ENCODE data around the gene GPM6B.

The GPM6B gene

GRCh38 chrX:13752646-13753045 lies 64.2 kb downstream of the GPM6B start:
- no peak for DNase-seq (ENCODE audit: extremely low read depth, low read depth)
- no peak for TF ChIP-seq CTCF (IDR thresholded peaks at IDR 0.05; ENCODE audit: low read depth, low read length, missing control alignments)
- H3K4me3 ChIP-seq (replicated peaks; ENCODE audit: low read depth, low read length) = no peak overlapping the region

GRCh38 chrX:13752141-13752540 lies 64.8 kb downstream of the GPM6B start:
- no peak for TF ChIP-seq CTCF (IDR thresholded peaks at IDR 0.05; ENCODE audit: low read depth, low read length, missing control alignments)
- no peak for DNase-seq (ENCODE audit: extremely low read depth, low read depth)
- no peak overlapping the region for H3K4me3 ChIP-seq (replicated peaks; ENCODE audit: low read depth, low read length)

- H3K4me3 ChIP-seq (replicated peaks; ENCODE audit: low read depth, low read length) = no peak overlapping the region
- no peak for DNase-seq (ENCODE audit: extremely low read depth, low read depth)
- no peak for TF ChIP-seq CTCF (IDR thresholded peaks at IDR 0.05; ENCODE audit: low read depth, low read length, missing control alignments)
Observed at GRCh38 chrX:13750812-13751211, 66.1 kb downstream of the GPM6B start.

- DNase-seq (ENCODE audit: extremely low read depth, low read depth) = no peak
- peak; percentile 45 for TF ChIP-seq CTCF (IDR thresholded peaks at IDR 0.05; ENCODE audit: low read depth, low read length, missing control alignments)
- no peak overlapping the region for H3K4me3 ChIP-seq (replicated peaks; ENCODE audit: low read depth, low read length)
Observed at GRCh38 chrX:13750204-13750603, 66.7 kb downstream of the GPM6B start.

- no peak for DNase-seq (ENCODE audit: extremely low read depth, low read depth)
- TF ChIP-seq CTCF (IDR thresholded peaks at IDR 0.05; ENCODE audit: low read depth, low read length, missing control alignments) = no peak
- H3K4me3 ChIP-seq (replicated peaks; ENCODE audit: low read depth, low read length) = no peak overlapping the region
Observed at GRCh38 chrX:13748486-13748885, 68.4 kb downstream of the GPM6B start.

GRCh38 chrX:13747836-13748235 lies 69.1 kb downstream of the GPM6B start:
- DNase-seq (ENCODE audit: extremely low read depth, low read depth) = peak; percentile 11
- no peak overlapping the region for H3K4me3 ChIP-seq (replicated peaks; ENCODE audit: low read depth, low read length)
- TF ChIP-seq CTCF (IDR thresholded peaks at IDR 0.05; ENCODE audit: low read depth, low read length, missing control alignments) = peak; percentile 50

- no peak overlapping the region for H3K4me3 ChIP-seq (replicated peaks; ENCODE audit: low read depth, low read length)
Observed at GRCh38 chrX:13742397-13743176, 74.3 kb downstream of the GPM6B start.

More at GRCh38 chrX:13742397-13743176, 74.3 kb downstream of the GPM6B start:
- no peak for DNase-seq (ENCODE audit: extremely low read depth, low read depth)
- no peak for TF ChIP-seq CTCF (IDR thresholded peaks at IDR 0.05; ENCODE audit: low read depth, low read length, missing control alignments)

All from HFF-Myc (cell line).